DMS153 (cell line): Measurements from ENCODE around the gene REV3L.
"Not testable (repeated sequence)": the region's sequence is repeated elsewhere in the genome, so short reads cannot be mapped to it uniquely, and the experiment has no call there.

Experiments used
- DNase-seq: peaks from one replicate; lab custom pipeline; 2025; lab: John Stamatoyannopoulos, UW

The REV3L gene

GRCh38 chr6:111258010-111258409 is 225.0 kb downstream of the REV3L start:
- DNase-seq: no peak

GRCh38 chr6:111256646-111257045 is 226.4 kb downstream of the REV3L start:
- no peak for DNase-seq

- DNase-seq: not testable (repeated sequence)
Measured at GRCh38 chr6:111255838-111256237, 227.2 kb downstream of the REV3L start.

- DNase-seq: no peak
Measured at GRCh38 chr6:111254779-111255166, 228.2 kb downstream of the REV3L start.

- no peak for DNase-seq
Measured at GRCh38 chr6:111254004-111254778, 228.8 kb downstream of the REV3L start.

- no peak for DNase-seq
Measured at GRCh38 chr6:111252726-111253125, 230.3 kb downstream of the REV3L start.

GRCh38 chr6:111250791-111251354 is 232.1 kb downstream of the REV3L start:
- DNase-seq: no peak
